Keratinocyte (primary cell): ENCODE results near the gene NTNG1. TPM values are rescaled to one million over a fixed set of nuclear protein-coding genes. Genes with fewer than 3 reads are reported as not detected.
"Not testable (repeated sequence)": the region's sequence is repeated elsewhere in the genome, so short reads cannot be mapped to it uniquely, and the experiment has no call there.

Experiments
- DNase-seq: peaks from one replicate; pipeline ENCODE4 v3.0.0-alpha.2; 2011; ENCODE audit warnings: low read depth, missing footprints, low spot score
- FAIRE-seq: peaks from 2 replicates; lab custom pipeline; 2011; peaks lifted over from hg19 to GRCh38; lab: Jason Lieb, UNC
- H2AFZ ChIP-seq: 2 replicates; pipeline ENCODE4 v1.6.0; 2012; ENCODE audit warnings: low read length, control low read depth, inconsistent platforms; ENCODE audit not compliant: control insufficient read depth
- H3K27ac ChIP-seq: 2 replicates; pipeline ENCODE4 v1.5.1; 2011; ENCODE audit warnings: low read length; ENCODE audit not compliant: control insufficient read depth, insufficient read depth
- H3K27me3 ChIP-seq: 3 replicates; pipeline ENCODE4 v1.6.0; 2011; ENCODE audit warnings: low read length; ENCODE audit not compliant: control insufficient read depth, insufficient read depth; ENCODE audit errors: extremely low read depth
- H3K36me3 ChIP-seq, 2 experiments: 2 replicates in 1 of 2; 3 replicates in 1 of 2; pipeline ENCODE4 v1.5.1; 2011; ENCODE audit warnings: low read length in 2 of 2, mild to moderate bottlenecking in 1 of 2; ENCODE audit not compliant: control insufficient read depth in 2 of 2, insufficient read depth in 2 of 2; ENCODE audit errors: extremely low read depth in 1 of 2
- H3K4me1 ChIP-seq: 3 replicates; pipeline ENCODE4 v1.5.1; 2011; ENCODE audit warnings: low read length; ENCODE audit not compliant: control insufficient read depth, insufficient read depth; ENCODE audit errors: extremely low read depth
- H3K4me2 ChIP-seq: 3 replicates; pipeline ENCODE4 v1.6.0; 2011; ENCODE audit warnings: low read depth, low read length; ENCODE audit not compliant: control insufficient read depth, insufficient read depth; ENCODE audit errors: extremely low read depth
- H3K4me3 ChIP-seq, 3 experiments: fragments of 200-600 bp in 1 of 3; sonication (generic) in 1 of 3; 2 replicates in 2 of 3; 3 replicates in 1 of 3; pipeline ENCODE4 v1.5.1; 2011 to 2016; ENCODE audit warnings: low read length in 3 of 3, mild to moderate bottlenecking in 3 of 3, control low read depth in 2 of 3, inconsistent platforms in 1 of 3, low read depth in 1 of 3, mixed read lengths in 1 of 3, mixed run types in 1 of 3, moderate library complexity in 1 of 3; ENCODE audit not compliant: control insufficient read depth in 2 of 3, insufficient read depth in 2 of 3; ENCODE audit errors: extremely low read depth in 1 of 3
- H3K79me2 ChIP-seq: 2 replicates; pipeline ENCODE4 v1.6.0; 2012; ENCODE audit warnings: low read length; ENCODE audit not compliant: control insufficient read depth, insufficient read depth
- H3K9ac ChIP-seq: 3 replicates; pipeline ENCODE4 v1.6.0; 2011; ENCODE audit warnings: low read length; ENCODE audit not compliant: control insufficient read depth, insufficient read depth; ENCODE audit errors: extremely low read depth
- H3K9me1 ChIP-seq: 3 replicates; pipeline ENCODE4 v1.6.0; 2011; ENCODE audit warnings: low read length; ENCODE audit not compliant: control insufficient read depth, insufficient read depth; ENCODE audit errors: extremely low read depth
- H3K9me3 ChIP-seq: 2 replicates; pipeline ENCODE4 v1.5.1; 2012; ENCODE audit warnings: low read depth, low read length; ENCODE audit not compliant: control insufficient read depth
- H4K20me1 ChIP-seq: 3 replicates; pipeline ENCODE4 v1.6.0; 2011; ENCODE audit warnings: low read length; ENCODE audit not compliant: control insufficient read depth, insufficient read depth; ENCODE audit errors: extremely low read depth
- EZH2 ChIP-seq: IDR thresholded peaks from one replicate; pipeline ENCODE4 v1.6.1; 2012; ENCODE audit warnings: inconsistent platforms, mild to moderate bottlenecking, low read length, moderate library complexity
- dilution Hi-C: fragments of 300-500 bp; cut with MboI; formaldehyde crosslinking; loops from one replicate; pipeline ENCODE4 v1.7.0; 2020; ENCODE audit warnings: low sequenced_read_pairs; ENCODE audit not compliant: extremely low pct_ligation_motif_present
- polyA plus RNA-seq, 5 experiments: library from polyadenylated mRNA; depleted of rRNA in 3 of 5; stranded (reverse) in 3 of 5; stranded (forward) in 1 of 5; unstranded in 1 of 5; fragments of >200 nt; gene quantifications; 1 replicate in 1 of 5; 2 replicates in 3 of 5; 3 replicates in 1 of 5; pipeline versions ENCODE4 v1.2.1 to v1.2.3, GENCODE V29; 2011 to 2012; ENCODE audit warnings: missing spikeins in 2 of 5, low read depth in 1 of 5, low replicate concordance in 1 of 5
- TF ChIP-seq, protein P1 (sequence below), 3 experiments: IDR thresholded peaks in 1 of 3; conservative IDR thresholded peaks in 1 of 3; optimal IDR thresholded peaks in 1 of 3; 2 replicates in 2 of 3; 3 replicates in 1 of 3; pipeline versions ENCODE3 to v1.5.1; 2011; ENCODE audit warnings: low read length in 3 of 3, mild to moderate bottlenecking in 3 of 3, moderate library complexity in 2 of 3, control low read depth in 1 of 3, inconsistent platforms in 1 of 3; ENCODE audit not compliant: insufficient read depth in 2 of 3; ENCODE audit errors: extremely low read depth in 1 of 3

The NTNG1 gene
- polyA plus RNA-seq, 1 donor (not counting 4 experiments of a cell fraction or from before 2014, with no cell fraction given) = 8.1 TPM

DNA sequence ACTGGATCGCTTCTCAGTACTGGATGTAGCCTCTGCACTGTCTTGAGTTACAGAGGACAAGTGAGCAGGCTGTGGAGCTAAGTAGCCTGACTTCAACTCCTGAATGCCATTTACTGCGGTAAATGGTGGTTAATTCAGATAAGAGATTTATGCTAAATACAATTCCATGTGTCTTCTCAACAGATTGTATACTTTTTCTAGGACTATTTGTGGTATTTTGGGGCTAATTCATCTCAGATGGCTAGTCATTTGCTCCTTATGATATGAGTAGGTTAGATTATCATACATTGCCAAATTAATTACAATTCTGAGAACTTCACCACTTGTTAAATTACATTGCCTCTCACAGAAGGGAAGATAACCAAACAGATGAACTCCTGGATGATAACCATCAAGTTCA is 90.5 kb downstream of the NTNG1 start:
- dilution Hi-C loops = no loop called here
- Histone ChIP-seq H3K27ac (no peak overlapping the region), H4K20me1 (no peaks in the 10 kb centered on the region), H3K9me3 (peaks cover 9% of the 10 kb centered on the region), H3K36me3 (no peaks in the 10 kb centered on the region), H3K9ac (no peak overlapping the region), H3K4me3 (no peak overlapping the region), H3K27me3 (no peaks in the 10 kb centered on the region), H3K79me2 (no peaks in the 10 kb centered on the region), H3K9me1 (no peaks in the 10 kb centered on the region), H3K4me1 (no peaks in the 10 kb centered on the region), H2AFZ (no peak overlapping the region), H3K4me2 (no peak overlapping the region)
- DNase-seq = no peak
- no peak for FAIRE-seq
- TF ChIP-seq, protein P1, sequence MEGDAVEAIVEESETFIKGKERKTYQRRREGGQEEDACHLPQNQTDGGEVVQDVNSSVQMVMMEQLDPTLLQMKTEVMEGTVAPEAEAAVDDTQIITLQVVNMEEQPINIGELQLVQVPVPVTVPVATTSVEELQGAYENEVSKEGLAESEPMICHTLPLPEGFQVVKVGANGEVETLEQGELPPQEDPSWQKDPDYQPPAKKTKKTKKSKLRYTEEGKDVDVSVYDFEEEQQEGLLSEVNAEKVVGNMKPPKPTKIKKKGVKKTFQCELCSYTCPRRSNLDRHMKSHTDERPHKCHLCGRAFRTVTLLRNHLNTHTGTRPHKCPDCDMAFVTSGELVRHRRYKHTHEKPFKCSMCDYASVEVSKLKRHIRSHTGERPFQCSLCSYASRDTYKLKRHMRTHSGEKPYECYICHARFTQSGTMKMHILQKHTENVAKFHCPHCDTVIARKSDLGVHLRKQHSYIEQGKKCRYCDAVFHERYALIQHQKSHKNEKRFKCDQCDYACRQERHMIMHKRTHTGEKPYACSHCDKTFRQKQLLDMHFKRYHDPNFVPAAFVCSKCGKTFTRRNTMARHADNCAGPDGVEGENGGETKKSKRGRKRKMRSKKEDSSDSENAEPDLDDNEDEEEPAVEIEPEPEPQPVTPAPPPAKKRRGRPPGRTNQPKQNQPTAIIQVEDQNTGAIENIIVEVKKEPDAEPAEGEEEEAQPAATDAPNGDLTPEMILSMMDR (optimal IDR thresholded peaks at IDR 0.05 in 1 of 3, IDR thresholded peaks at IDR 0.05 in 1 of 3, conservative IDR thresholded peaks at IDR 0.05 in 1 of 3; ENCODE audit: extremely low read depth in 1 of 3, insufficient read depth in 2 of 3, low read length in 3 of 3) = no peak
- TF ChIP-seq EZH2 = no peak

DNA sequence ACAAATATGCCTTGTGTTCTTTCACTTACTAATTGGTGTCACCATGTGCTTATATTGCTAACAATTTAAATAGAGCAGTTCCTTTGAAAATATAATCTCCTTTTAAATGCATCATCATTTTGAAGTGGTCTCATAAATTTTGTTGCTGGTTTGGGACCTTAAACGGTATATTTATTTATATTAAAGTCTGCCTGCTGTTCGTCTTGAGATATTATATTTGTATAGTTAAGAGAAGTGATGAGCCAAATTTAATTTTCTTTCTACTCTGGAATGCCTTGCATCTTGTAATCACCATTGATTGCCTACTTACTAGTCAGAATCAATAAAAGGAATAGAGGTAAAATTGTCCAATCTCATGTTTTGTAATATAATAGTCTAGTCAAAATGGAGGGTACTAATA is 91.6 kb downstream of the NTNG1 start:
- FAIRE-seq (no peak), DNase-seq (no peak)
- no peak overlapping the region for H3K4me3 ChIP-seq
- no peaks in the 10 kb centered on the region for H4K20me1 ChIP-seq
- H3K9ac ChIP-seq = no peak overlapping the region
- dilution Hi-C loops = no loop called here
- no peaks in the 10 kb centered on the region for H3K27me3 ChIP-seq
- H3K79me2 ChIP-seq = no peaks in the 10 kb centered on the region
- H3K4me2 ChIP-seq = no peak overlapping the region
- TF ChIP-seq, protein P1 (optimal IDR thresholded peaks at IDR 0.05 in 1 of 3, IDR thresholded peaks at IDR 0.05 in 1 of 3, conservative IDR thresholded peaks at IDR 0.05 in 1 of 3; ENCODE audit: extremely low read depth in 1 of 3, insufficient read depth in 2 of 3, low read length in 3 of 3) = no peak
- no peak for TF ChIP-seq EZH2
- H3K9me1 ChIP-seq = no peaks in the 10 kb centered on the region
- peaks cover 3% of the 10 kb centered on the region for H3K9me3 ChIP-seq
- no peaks in the 10 kb centered on the region for H3K36me3 ChIP-seq
- no peak overlapping the region for H3K27ac ChIP-seq
- H2AFZ ChIP-seq = no peak overlapping the region
- H3K4me1 ChIP-seq = no peaks in the 10 kb centered on the region

DNA sequence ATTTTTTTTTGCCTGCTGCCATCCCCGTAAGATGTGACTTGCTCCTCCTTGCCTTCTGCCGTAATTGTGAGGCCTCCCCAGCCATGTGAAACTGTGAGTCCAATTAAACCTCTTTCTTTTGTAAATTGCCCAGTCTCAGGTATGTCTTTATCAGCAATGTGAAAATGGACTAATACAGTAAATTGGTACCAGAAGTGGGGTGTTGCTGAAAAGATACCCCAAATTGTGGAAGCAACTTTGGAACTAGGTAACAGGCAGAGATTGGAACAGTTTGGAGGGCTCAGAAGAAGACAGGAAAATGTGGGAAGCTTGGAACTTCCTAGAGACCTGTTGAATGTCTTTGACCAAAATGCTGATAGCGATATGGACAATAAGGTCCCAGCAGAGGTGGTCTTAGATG is 95.9 kb downstream of the NTNG1 start:
- H3K9ac ChIP-seq, H3K9me1 ChIP-seq, H3K4me3 ChIP-seq, H4K20me1 ChIP-seq, FAIRE-seq, H3K36me3 ChIP-seq, H3K9me3 ChIP-seq, H3K27ac ChIP-seq, H3K4me2 ChIP-seq, DNase-seq, dilution Hi-C loops, H3K79me2 ChIP-seq, H2AFZ ChIP-seq, H3K27me3 ChIP-seq, H3K4me1 ChIP-seq: not testable (repeated sequence)
